Measurements from ENCODE around the gene MRPL55. TPM values are rescaled to one million over a fixed set of nuclear protein-coding genes. Genes with fewer than 3 reads are reported as not detected.

MRPL55 gene
- total RNA-seq, 1 experiment from 2014 or later: 57.1 TPM

DNA sequence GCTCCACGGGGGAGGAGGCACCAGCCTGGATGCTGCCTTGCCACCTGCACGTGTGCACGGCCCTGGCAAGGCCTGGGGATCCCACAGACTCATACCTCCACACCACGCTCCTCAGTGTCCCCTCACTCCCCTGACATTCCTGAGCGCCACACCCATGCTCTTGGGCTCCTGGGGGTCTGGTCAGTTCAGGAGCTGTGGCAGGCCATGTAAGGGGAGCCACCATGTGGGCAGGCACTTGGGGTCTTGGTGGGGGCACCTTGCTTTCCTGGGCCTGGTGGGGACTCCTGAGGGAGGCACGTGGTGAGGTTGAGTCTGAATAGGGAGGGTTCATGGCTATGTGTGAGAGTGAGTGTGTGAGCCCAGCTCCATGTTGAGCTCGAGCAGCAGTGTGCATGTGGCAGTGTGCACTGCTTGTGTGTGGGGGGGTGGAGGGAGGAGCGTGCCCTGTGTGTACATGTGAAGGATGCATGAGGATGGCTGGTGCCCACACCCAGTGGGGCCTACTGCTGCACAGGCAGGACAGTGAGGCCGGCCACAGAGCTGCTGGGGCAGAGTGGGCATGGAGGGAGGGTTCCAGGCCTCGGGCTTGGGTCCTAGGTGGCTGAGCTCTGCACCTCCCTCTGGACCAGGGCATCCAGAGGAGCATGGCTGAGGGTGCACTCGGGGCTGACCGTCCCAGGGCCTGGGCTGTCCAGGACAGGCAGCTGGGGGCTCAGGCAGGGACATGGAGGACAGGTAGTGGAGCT is 42.3 kb upstream of the MRPL55 start:
- Histone ChIP-seq H3K4me3 (replicated peaks in 1 of 2; ENCODE audit: low read depth in 1 of 2, low read length in 2 of 2) (no peak overlapping the region), H3K27ac (ENCODE audit: low read depth, low read length) (no peak overlapping the region)
- BruUV-seq (replicated peaks): no TSS peak

More for the DNA sequence above, 42.3 kb upstream of the MRPL55 start:
- Histone ChIP-seq H3K27me3 (ENCODE audit: insufficient read depth, low read length) (no peaks in the 10 kb centered on the region), H3K4me1 (ENCODE audit: control insufficient read depth in 1 of 2, insufficient read depth in 2 of 2, low read length in 2 of 2) (peaks cover 11% of the 10 kb centered on the region in 2 experiments; a peak in 3 of 4 replicates), H2AFZ (ENCODE audit: low read depth, low read length, poor library complexity, severe bottlenecking) (no peak overlapping the region), H3K79me2 (ENCODE audit: insufficient read depth, low read length) (no peaks in the 10 kb centered on the region; the same call in 1 of the 2 replicates), H3K9me2 (ENCODE audit: insufficient read depth) (no peaks in the 10 kb centered on the region), H3K9me3 (ENCODE audit: control insufficient read depth in 1 of 2, insufficient read depth in 1 of 2, low read depth in 1 of 2, low read length in 2 of 2) (no peaks in the 10 kb centered on the region), H3K36me3 (ENCODE audit: control insufficient read depth in 1 of 2, insufficient read depth in 2 of 2, low read length in 2 of 2) (0 out of 4 replicates have a peak, but pooled peaks cover 0 to 6% of the 10 kb centered on the region in 2 experiments), H4K20me1 (ENCODE audit: insufficient read depth) (no peaks in the 10 kb centered on the region), H3K9ac (ENCODE audit: low read length) (no peak overlapping the region), H3K4me2 (ENCODE audit: low read length) (no peak overlapping the region)
- DNase-seq (ENCODE audit: low read depth, low spot score) (no peak), ATAC-seq (no peak)
- TF ChIP-seq FOSL1 (IDR thresholded peaks at IDR 0.05; ENCODE audit: low read depth): no peak
- TF ChIP-seq EGR1 (IDR thresholded peaks at IDR 0.05; ENCODE audit: low read depth): no peak
- TF ChIP-seq TCF7L2 (IDR thresholded peaks at IDR 0.05; ENCODE audit: borderline replicate concordance, extremely low read depth, insufficient read depth, insufficient read length): no peak
- TF ChIP-seq POLR2AphosphoS5 (IDR thresholded peaks at IDR 0.05; ENCODE audit: low read depth, low read length): no peak
- TF ChIP-seq RAD21 (IDR thresholded peaks at IDR 0.05; ENCODE audit: low read depth): no peak
- no peak for TF ChIP-seq SIN3A (IDR thresholded peaks at IDR 0.05; ENCODE audit: low read depth)
- TF ChIP-seq ZNF274 (IDR thresholded peaks at IDR 0.05; ENCODE audit: low read depth, low read length): no peak
- TF ChIP-seq, protein P1, sequence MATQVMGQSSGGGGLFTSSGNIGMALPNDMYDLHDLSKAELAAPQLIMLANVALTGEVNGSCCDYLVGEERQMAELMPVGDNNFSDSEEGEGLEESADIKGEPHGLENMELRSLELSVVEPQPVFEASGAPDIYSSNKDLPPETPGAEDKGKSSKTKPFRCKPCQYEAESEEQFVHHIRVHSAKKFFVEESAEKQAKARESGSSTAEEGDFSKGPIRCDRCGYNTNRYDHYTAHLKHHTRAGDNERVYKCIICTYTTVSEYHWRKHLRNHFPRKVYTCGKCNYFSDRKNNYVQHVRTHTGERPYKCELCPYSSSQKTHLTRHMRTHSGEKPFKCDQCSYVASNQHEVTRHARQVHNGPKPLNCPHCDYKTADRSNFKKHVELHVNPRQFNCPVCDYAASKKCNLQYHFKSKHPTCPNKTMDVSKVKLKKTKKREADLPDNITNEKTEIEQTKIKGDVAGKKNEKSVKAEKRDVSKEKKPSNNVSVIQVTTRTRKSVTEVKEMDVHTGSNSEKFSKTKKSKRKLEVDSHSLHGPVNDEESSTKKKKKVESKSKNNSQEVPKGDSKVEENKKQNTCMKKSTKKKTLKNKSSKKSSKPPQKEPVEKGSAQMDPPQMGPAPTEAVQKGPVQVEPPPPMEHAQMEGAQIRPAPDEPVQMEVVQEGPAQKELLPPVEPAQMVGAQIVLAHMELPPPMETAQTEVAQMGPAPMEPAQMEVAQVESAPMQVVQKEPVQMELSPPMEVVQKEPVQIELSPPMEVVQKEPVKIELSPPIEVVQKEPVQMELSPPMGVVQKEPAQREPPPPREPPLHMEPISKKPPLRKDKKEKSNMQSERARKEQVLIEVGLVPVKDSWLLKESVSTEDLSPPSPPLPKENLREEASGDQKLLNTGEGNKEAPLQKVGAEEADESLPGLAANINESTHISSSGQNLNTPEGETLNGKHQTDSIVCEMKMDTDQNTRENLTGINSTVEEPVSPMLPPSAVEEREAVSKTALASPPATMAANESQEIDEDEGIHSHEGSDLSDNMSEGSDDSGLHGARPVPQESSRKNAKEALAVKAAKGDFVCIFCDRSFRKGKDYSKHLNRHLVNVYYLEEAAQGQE (IDR thresholded peaks at IDR 0.05; ENCODE audit: low read depth): no peak
- no peak for TF ChIP-seq YY1 (IDR thresholded peaks at IDR 0.05; ENCODE audit: extremely low read depth, insufficient replicate concordance, low read depth, low read length)
- TF ChIP-seq EZH2 (IDR thresholded peaks at IDR 0.05): no peak
- TF ChIP-seq, protein P2, sequence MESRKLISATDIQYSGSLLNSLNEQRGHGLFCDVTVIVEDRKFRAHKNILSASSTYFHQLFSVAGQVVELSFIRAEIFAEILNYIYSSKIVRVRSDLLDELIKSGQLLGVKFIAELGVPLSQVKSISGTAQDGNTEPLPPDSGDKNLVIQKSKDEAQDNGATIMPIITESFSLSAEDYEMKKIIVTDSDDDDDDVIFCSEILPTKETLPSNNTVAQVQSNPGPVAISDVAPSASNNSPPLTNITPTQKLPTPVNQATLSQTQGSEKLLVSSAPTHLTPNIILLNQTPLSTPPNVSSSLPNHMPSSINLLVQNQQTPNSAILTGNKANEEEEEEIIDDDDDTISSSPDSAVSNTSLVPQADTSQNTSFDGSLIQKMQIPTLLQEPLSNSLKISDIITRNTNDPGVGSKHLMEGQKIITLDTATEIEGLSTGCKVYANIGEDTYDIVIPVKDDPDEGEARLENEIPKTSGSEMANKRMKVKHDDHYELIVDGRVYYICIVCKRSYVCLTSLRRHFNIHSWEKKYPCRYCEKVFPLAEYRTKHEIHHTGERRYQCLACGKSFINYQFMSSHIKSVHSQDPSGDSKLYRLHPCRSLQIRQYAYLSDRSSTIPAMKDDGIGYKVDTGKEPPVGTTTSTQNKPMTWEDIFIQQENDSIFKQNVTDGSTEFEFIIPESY (IDR thresholded peaks at IDR 0.05; ENCODE audit: extremely low read depth, insufficient replicate concordance, low read length): no peak
- TF ChIP-seq, protein P3, sequence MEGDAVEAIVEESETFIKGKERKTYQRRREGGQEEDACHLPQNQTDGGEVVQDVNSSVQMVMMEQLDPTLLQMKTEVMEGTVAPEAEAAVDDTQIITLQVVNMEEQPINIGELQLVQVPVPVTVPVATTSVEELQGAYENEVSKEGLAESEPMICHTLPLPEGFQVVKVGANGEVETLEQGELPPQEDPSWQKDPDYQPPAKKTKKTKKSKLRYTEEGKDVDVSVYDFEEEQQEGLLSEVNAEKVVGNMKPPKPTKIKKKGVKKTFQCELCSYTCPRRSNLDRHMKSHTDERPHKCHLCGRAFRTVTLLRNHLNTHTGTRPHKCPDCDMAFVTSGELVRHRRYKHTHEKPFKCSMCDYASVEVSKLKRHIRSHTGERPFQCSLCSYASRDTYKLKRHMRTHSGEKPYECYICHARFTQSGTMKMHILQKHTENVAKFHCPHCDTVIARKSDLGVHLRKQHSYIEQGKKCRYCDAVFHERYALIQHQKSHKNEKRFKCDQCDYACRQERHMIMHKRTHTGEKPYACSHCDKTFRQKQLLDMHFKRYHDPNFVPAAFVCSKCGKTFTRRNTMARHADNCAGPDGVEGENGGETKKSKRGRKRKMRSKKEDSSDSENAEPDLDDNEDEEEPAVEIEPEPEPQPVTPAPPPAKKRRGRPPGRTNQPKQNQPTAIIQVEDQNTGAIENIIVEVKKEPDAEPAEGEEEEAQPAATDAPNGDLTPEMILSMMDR (IDR thresholded peaks at IDR 0.05 in 2 of 3, conservative IDR thresholded peaks at IDR 0.05 in 1 of 3; ENCODE audit: borderline replicate concordance in 1 of 3, insufficient read depth in 1 of 3, low read depth in 2 of 3, low read length in 2 of 3): no peak
- no peak for TF ChIP-seq POLR2A (IDR thresholded peaks at IDR 0.05; ENCODE audit: borderline replicate concordance, extremely low read depth, insufficient read depth, insufficient read length)
- TF ChIP-seq, protein P4, sequence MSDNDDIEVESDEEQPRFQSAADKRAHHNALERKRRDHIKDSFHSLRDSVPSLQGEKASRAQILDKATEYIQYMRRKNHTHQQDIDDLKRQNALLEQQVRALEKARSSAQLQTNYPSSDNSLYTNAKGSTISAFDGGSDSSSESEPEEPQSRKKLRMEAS (IDR thresholded peaks at IDR 0.05): no peak
- TF ChIP-seq EZH2phosphoT487 (IDR thresholded peaks at IDR 0.05; ENCODE audit: borderline replicate concordance): no peak
- ChIA-PET POLR2A (interaction anchor here (1.1 kb wide), 1 partner anchor 14 kb away, joined by 4 read pairs; the partner anchor contains the start of gene IBA57), CTCF (interaction anchor here (1.3 kb wide), 1 partner anchor 14 kb away, joined by 3 read pairs; the partner anchor contains the start of gene IBA57), RAD21 (ENCODE audit: low non-redundant PET in 1 of 2, low total read pairs in 2 of 2, uncharacterized antibody in 2 of 2, unreplicated experiment in 2 of 2) (no interaction called here)
- intact Hi-C loops (cut with micrococcal nuclease): no loop called here

Data from HCT116 (cell line).